Stimulated activated CD8-positive, alpha-beta memory T cell treated with anti-CD3 and anti-CD28 coated beads, Interleukin-15, amount 100 ng/mL, for 24 hours (primary cell): ENCODE measurements around the gene SYT12.
A peak's percentile ranks its signal among the peaks of the same experiment; 100 is the strongest.

ENCODE experiments used
- DNase-seq: peaks from one replicate; pipeline ENCODE4 v3.0.0-alpha.2; 2020; ENCODE audit warnings: low read depth

The SYT12 gene

GRCh38 chr11:67056267-67057204 is 33.6 kb downstream of the SYT12 start, which contains the start of gene RHOD:
Gene RHOD (plus strand): TSS chr11:67056847. CDS start chr11:67056903, 56 bp downstream.
- DNase-seq: peak; percentile 10

GRCh38 chr11:67057205-67057672 is 34.3 kb downstream of the SYT12 start:
- DNase-seq: no peak

DNA sequence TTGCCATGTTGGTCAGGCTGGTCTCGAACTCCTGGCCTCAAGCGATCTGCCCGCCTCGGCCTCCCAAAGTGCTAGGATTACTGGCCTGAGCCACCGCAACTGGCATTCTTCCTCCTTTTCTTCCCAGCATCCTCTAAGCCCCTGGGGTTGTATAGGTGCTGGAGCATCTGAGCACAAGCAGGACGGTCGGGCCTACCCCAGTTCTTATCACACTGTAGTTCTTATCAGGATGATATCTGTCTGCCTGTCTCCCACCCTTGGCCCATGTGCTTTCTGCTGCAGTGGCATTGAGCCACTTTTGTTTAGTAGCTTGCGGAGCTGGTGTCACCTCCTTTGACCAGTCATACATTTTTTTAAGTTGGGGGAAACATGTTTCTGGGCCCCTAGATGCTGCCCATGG is 35.6 kb downstream of the SYT12 start:
- no peak for DNase-seq

DNA sequence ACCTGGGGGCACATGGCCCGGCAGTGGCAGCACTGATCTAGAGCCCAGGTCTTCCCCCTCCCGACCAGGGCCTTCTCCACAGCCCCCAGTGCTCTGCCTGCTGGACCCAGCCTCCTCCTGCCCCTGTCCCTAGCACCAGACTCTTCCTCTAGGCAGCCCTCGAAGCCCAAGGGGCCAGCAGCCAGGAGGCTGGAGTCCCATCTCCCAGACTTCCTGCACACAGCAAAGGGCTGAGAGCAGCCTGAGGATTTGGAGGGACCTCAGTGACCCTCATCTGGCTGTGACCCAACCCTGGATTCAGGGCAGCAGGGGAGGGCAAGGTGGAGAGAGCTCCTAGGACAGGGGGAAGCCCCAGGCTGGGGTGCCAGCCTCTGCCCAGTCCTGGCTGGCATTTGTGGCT is 36.7 kb downstream of the SYT12 start:
- DNase-seq: no peak

- DNase-seq: no peak
Measured at GRCh38 chr11:67060111-67060522, 37.2 kb downstream of the SYT12 start.

DNA sequence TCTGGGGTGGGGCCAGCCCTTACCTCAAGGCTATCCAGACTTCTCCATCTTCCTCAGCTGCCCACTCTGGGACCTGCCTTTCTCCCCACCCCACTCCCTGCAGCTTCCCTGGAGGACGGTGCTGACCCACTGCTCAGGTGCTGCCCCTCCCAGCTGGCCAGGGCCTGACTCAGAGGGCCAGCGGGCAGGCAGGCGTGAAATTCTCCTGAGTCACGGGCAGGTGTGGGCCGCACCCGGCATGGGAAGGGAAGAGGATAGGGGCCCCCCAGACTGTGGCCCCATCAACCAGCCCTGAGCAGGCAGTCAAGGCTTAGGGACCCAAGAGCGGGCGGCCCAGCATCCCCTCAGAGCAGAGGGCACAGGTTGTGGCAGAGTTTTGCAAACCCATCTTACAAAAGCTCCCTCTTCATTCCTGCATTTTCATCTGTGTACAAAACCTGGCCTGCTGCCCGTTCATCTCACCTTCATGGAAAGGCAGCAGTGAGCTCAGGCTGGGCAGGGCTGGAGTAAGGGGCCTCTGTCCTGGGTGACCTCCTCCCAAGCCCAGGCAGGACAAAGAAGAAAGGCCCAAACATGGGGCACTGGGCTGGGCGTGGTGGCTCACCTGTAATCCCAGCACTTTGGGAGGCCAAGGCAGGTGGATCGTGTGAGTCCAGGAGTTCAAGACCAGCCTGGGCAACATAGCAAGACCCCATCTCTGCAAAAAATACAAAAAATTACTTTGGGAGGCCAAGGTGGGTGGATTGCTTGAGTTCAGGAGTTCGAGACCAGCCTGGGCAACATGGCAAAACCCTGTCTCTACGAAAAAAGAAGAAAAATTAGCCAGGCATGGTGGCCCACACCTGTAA is 39.8 kb downstream of the SYT12 start:
- no peak for DNase-seq

- DNase-seq: no peak
Measured at GRCh38 chr11:67066333-67066709, 43.4 kb downstream of the SYT12 start.

DNA sequence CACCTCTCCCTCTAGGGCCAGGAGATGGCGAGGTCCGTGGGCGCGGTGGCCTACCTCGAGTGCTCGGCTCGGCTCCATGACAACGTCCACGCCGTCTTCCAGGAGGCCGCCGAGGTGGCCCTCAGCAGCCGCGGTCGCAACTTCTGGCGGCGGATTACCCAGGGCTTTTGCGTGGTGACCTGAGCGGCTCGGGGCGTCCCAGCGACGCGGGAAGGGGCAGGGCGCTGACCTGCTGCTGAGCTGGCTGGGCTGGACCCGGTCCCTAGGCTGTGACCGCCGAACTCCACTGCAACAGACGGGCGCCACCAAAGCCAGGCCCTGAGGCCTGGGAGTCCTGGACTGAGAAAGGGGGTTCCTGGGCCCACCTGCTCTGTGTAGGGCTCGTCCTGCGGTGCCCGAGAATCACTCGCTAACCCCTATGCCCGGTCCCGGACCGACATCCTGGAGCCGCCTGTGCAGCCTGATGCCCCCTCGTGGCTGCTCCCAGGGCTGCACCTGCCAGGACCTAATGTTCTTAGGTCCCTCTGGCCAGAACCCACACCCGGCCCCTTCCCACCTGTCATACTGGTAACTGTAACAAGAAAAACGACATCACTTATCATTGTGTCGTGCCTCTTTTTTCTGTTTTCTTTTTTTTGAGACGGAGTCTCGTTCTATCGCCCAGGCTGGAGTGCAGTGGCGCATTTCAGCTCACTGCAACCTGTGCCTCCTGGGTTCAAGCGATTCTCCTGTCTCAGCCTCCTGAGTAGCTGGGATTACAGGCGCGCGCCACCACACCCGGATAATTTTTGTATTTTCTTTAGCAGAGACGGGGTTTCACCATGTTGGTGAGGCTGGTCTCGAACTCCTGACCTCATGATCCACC is 48.7 kb downstream of the SYT12 start:
- DNase-seq: peak; percentile 50

- no peak for DNase-seq
Measured at GRCh38 chr11:67072295-67072694, 49.4 kb downstream of the SYT12 start.

GRCh38 chr11:67073908-67074307 is 51.0 kb downstream of the SYT12 start:
- no peak for DNase-seq

GRCh38 chr11:67076202-67076601 is 53.3 kb downstream of the SYT12 start:
- no peak for DNase-seq

- no peak for DNase-seq
Measured at GRCh38 chr11:67079065-67079705, 56.3 kb downstream of the SYT12 start.

GRCh38 chr11:67082071-67082791 is 59.3 kb downstream of the SYT12 start:
- no peak for DNase-seq

GRCh38 chr11:67083786-67084366 is 60.9 kb downstream of the SYT12 start:
- no peak for DNase-seq

DNA sequence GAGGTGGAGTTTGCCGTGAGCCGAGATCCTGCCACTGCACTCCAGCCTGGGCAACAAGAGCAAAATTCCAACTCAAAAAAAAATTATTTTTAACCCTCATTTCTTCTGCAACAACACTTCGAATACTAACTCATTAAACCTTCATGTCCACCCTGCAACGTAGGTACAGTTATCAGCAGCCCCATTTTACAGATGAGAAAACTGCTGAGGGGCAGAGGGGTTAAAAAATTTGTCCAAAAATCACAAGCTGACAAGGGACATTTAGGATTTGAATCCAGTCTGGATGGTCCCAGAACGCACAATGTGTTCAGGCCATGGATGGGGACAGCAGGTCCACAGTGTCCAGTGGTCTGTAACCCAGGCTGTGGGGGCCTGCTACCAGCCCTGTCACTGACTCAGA is 62.7 kb downstream of the SYT12 start:
- no peak for DNase-seq

DNA sequence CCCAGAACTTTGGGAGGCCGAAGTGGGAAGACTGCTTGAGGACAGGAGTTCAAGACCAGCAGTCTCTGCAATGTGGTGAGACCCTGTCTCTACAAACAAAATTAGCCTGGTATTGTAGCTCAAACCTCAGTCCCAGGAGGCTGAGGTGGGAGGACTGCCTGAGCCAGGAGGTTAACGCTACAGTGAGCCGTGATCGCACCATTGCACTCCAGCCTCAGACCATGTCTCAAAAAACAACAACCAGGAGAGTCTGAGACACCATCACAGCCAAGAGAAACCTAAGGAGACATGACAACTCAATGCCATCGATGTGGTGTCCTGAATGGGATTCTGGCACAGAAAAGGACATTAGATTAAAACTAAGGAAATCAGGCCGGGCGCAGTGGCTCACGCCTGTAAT is 67.8 kb downstream of the SYT12 start:
- no peak for DNase-seq

DNA sequence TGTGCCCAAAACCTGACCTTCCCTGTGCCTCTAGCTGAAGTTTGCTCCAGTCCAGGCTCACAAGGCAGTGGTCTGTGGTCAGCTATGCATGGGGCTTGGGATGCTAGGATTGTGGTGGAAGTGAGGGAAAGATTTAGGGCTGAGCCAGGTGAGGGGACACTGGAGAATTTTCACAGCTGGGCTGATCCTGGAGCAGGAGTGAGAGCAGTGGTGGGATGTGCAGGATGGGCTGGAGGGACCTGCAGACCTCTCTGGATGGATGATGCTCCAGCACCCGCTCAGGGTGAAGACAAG is 72.2 kb downstream of the SYT12 start:
- DNase-seq: no peak

DNA sequence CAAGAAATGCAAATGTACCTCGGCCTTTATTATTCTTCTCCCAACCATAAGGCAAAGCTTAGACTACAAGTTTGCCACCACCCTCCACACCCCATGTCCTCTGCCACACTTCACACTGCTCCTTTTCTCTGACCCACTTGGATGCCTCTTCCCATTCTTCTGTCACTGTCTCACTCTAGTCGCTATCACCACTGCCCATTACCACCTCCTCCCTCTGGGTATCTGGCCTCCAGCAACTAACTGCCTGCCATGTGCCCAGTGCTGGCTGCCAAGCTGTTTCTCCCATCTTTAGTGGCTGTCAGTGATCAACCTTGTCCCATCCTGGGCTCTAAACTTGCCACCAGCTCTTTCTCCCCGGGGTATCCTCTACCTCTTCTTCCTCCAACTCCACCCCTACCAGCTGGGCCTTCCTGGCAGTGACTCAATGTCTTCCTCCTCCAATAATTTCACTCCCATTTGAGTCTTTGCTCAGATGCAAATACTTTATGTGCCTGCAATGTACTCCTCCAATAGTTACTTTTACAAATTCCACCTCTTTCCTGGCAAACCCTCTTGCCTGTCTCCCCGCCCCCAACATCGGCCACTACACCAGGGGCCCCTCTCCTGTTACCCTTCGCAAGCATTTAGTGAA is 76.0 kb downstream of the SYT12 start:
- DNase-seq: no peak

DNA sequence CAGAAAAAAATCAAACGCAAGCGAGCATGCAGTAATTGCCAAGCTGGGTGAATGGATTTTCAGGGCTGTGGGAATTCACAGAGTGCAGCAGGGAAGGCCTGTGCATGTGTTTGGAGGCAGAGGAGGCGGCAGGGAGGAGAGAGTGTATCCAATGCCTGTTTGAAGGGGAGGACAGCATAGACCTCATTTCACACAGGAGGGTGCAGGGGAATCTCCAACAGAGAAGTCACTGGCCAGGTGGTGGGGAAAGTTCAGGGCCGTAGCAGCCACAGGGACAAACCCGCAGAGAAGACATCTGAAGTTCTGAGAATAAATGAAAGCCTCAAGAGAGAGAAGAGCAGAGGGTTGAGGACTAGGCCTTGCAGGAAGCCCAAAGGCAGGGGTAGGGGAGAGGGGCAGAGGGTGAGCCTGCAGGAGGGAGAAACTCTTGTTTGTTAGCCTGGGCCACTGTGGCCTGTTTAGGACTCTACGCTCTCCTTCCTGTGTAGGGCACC is 76.9 kb downstream of the SYT12 start:
- DNase-seq: no peak
